Tibial nerve (tissue), 4 donors: Measurements from ENCODE around the gene CDSN. TPM values are rescaled to one million over a fixed set of nuclear protein-coding genes. Genes with fewer than 3 reads are reported as not detected.

Experiments
- DNase-seq, 2 donors: peaks; one replicate each; pipeline ENCODE4 v3.0.0-alpha.2; 2019; ENCODE audit warnings: low spot score in 2 of 2
- H3K27ac ChIP-seq, 4 donors: fragments of 200-600 bp; sonication (generic) in 3 of 4; one replicate each; pipeline ENCODE4 v1.5.1; 2017 to 2019; ENCODE audit warnings: mild to moderate bottlenecking in 1 of 4
- H3K27me3 ChIP-seq, 2 donors: fragments of 200-600 bp; sonication (generic) in 1 of 2; one replicate each; pipeline versions ENCODE4 v1.5.1 to v1.6.0; 2017 to 2019
- H3K36me3 ChIP-seq, 3 donors: fragments of 200-600 bp; sonication (generic); one replicate each; pipeline ENCODE4 v1.5.1; 2018 to 2019
- H3K4me1 ChIP-seq, 4 donors: fragments of 200-600 bp; sonication (generic) in 3 of 4; one replicate each; pipeline ENCODE4 v1.5.1; 2017 to 2019
- H3K4me3 ChIP-seq, 4 donors: fragments of 200-600 bp; sonication (generic) in 3 of 4; one replicate each; pipeline ENCODE4 v1.5.1; 2017 to 2019; ENCODE audit warnings: mild to moderate bottlenecking in 1 of 4, moderate library complexity in 1 of 4
- H3K9me3 ChIP-seq, 4 donors: fragments of 200-600 bp; sonication (generic) in 3 of 4; one replicate each; pipeline ENCODE4 v1.5.1; 2017 to 2019
- EP300 ChIP-seq, 2 donors: sonication (generic); formaldehyde crosslinking; IDR thresholded peaks; one replicate each; pipeline ENCODE4 v1.6.1; 2017; ENCODE audit warnings: antibody characterized with exemption in 2 of 2, mild to moderate bottlenecking in 1 of 2
- POLR2A ChIP-seq, 2 donors: fragments of 450-650 bp; IDR thresholded peaks; one replicate each; pipeline ENCODE4 v1.6.1; 2017; ENCODE audit warnings: antibody characterized with exemption in 2 of 2, mild to moderate bottlenecking in 2 of 2, moderate library complexity in 2 of 2
- WGBS, 2 donors: methylation state at CpG; one replicate each; pipeline ENCODE4 v1.1.5; 2018; 5-methylcytosine and 5-hydroxymethylcytosine counted together
- total RNA-seq, 4 donors: library from RNA; depleted of rRNA; stranded (reverse); fragments of >200 nt; gene quantifications; one replicate each; pipeline ENCODE4 v1.1.0, GENCODE V29; 2016
- TF ChIP-seq, protein P1 (sequence below), 5 experiments: fragments of 200-600 bp in 3 of 5; fragments of 450-650 bp in 2 of 5; sonication (generic) in 3 of 5; IDR thresholded peaks; one replicate each; pipeline ENCODE4 v1.5.1; 2016 to 2019; ENCODE audit warnings: antibody characterized with exemption in 5 of 5, mild to moderate bottlenecking in 3 of 5, moderate library complexity in 2 of 5

CDSN gene
- total RNA-seq, 4 donors from 2014 or later, result not detected

DNA sequence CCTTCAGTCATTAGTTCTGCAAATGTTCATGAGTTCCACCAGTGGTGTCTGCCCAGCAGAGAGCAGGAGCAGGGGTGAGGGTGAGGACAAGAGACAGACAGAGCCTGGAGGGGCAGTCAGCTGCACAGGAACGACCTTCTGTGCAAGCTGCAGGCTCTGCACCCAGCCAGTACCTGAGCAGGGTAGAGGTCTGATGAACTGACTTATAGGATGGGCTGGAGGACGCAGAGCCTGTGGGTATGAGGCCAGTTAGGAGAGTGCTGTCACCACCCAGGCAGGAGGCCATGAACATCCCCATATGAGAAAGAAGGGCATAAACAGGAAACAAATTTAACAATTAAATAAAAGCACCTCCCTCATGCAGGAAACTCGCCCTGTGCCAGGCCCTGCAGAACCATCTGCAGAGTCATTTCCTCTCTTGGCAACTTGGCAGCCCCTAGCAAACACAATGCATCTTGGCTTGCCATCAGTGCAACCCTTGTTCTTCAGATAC, 25.8 kb downstream of the CDSN start:
- no peaks in the 10 kb centered on the region for H3K36me3 ChIP-seq
- peak overlapping the region in 1 of 4 donors; percentile 59 for H3K27ac ChIP-seq
- DNase-seq, result no peak
- 61 to 65% methylated on average over 3 of the region's 3 CpGs for WGBS, 2 donors
- peaks cover 0 to 20% (median 3%) of the 10 kb centered on the region in 4 donors for H3K4me1 ChIP-seq
- no peaks in the 10 kb centered on the region for H3K27me3 ChIP-seq
- H3K4me3 ChIP-seq, result no peak overlapping the region
- TF ChIP-seq, protein P1, sequence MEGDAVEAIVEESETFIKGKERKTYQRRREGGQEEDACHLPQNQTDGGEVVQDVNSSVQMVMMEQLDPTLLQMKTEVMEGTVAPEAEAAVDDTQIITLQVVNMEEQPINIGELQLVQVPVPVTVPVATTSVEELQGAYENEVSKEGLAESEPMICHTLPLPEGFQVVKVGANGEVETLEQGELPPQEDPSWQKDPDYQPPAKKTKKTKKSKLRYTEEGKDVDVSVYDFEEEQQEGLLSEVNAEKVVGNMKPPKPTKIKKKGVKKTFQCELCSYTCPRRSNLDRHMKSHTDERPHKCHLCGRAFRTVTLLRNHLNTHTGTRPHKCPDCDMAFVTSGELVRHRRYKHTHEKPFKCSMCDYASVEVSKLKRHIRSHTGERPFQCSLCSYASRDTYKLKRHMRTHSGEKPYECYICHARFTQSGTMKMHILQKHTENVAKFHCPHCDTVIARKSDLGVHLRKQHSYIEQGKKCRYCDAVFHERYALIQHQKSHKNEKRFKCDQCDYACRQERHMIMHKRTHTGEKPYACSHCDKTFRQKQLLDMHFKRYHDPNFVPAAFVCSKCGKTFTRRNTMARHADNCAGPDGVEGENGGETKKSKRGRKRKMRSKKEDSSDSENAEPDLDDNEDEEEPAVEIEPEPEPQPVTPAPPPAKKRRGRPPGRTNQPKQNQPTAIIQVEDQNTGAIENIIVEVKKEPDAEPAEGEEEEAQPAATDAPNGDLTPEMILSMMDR (IDR thresholded peaks at IDR 0.05), result no peak
- no peak for TF ChIP-seq EP300 (IDR thresholded peaks at IDR 0.05)
- TF ChIP-seq POLR2A (IDR thresholded peaks at IDR 0.05), result no peak
- H3K9me3 ChIP-seq, result no peaks in the 10 kb centered on the region

DNA sequence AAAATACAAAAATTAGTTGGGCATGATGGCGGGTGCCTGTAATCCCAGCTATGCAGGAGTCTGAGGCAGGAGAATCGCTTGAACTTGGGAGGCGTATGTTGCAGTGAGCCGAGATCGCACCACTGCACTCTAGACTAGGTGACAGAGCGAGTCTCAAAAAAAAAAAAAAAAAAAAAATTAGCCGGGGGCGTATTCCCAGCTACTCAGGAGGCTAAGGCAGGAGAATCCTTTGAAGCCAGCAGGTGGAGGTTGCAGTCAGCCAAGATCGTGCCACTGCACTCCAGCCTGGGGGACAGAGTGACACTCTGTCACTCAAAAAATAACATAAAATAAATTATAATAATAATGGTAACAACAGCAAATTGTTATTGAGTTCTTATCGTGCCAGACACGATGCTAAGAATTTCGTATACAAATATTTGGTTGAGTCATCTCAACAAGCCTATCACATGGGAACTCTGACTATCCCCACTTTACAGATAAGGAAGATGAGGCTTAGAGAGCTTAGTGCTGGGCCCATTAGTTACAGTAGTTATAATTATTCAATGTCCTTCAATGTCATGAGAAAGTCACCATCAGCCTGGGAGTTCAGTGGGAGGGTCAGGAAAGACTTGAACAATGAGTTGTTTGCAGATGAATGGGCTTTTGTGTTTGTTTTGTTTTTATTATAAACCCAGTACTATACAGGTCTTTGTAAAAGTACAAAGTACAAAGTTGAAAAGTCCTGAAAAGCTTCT, 27.3 kb downstream of the CDSN start:
- peaks cover 0 to 20% (median 3%) of the 10 kb centered on the region in 4 donors for H3K4me1 ChIP-seq
- H3K27ac ChIP-seq, result peak overlapping the region in 1 of 4 donors; percentile 5
- DNase-seq, result no peak
- H3K36me3 ChIP-seq, result no peaks in the 10 kb centered on the region
- no peak overlapping the region for H3K4me3 ChIP-seq
- H3K27me3 ChIP-seq, result no peaks in the 10 kb centered on the region
- TF ChIP-seq, protein P1 (IDR thresholded peaks at IDR 0.05), result no peak
- no peak for TF ChIP-seq EP300 (IDR thresholded peaks at IDR 0.05)
- no peak for TF ChIP-seq POLR2A (IDR thresholded peaks at IDR 0.05)
- no peaks in the 10 kb centered on the region for H3K9me3 ChIP-seq
- WGBS, 2 donors, result 79% methylated on average over 12 of the region's 12 CpGs

DNA sequence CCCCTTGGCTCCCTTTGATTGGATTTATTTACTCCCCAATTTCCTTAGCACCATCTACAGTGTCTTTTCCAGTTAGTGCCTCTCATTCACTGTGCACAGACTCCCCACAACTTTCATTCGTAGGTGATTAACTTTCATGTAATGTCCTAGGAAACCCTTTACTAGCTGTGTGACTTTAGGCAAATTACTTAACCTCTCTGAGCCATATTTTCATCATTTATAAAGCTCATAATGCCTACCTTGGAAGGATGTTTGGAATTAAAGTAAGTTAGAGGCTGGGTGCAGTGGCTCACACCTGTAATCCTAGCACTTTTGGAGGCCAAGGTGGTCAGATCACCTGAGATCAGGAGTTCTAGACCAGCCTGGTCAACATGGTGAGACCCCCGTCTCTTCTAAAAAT, 28.0 kb downstream of the CDSN start:
- no peaks in the 10 kb centered on the region for H3K36me3 ChIP-seq
- 83 to 89% methylated on average over 2 of the region's 2 CpGs for WGBS, 2 donors
- H3K4me3 ChIP-seq, result no peak overlapping the region
- TF ChIP-seq POLR2A (IDR thresholded peaks at IDR 0.05) (no peak), EP300 (IDR thresholded peaks at IDR 0.05) (no peak)
- TF ChIP-seq, protein P1 (IDR thresholded peaks at IDR 0.05), result no peak
- H3K4me1 ChIP-seq, result peaks cover 0 to 25% (median 3%) of the 10 kb centered on the region in 4 donors
- H3K9me3 ChIP-seq, result no peaks in the 10 kb centered on the region
- no peak for DNase-seq
- no peak overlapping the region for H3K27ac ChIP-seq
- H3K27me3 ChIP-seq, result no peaks in the 10 kb centered on the region

DNA sequence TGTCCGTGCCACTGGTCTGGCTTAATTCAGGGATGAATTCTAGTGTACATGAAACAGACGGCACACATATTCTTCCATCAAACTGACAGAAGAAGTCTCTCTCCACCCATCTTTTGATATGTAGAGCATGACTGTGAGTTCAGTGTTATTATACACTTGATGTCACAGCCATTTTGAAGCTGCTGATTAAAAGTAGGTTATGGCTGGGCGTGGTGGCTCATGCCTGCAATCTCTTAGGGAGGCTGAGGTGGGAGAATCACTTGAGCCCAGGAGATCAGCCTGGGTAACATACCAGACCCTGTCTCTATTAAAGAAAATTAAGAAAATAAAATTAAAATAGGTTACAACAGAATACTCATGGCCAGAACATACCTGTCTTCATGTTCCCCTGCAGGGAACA, 28.6 kb downstream of the CDSN start:
- H3K27ac ChIP-seq, result no peak overlapping the region
- H3K27me3 ChIP-seq, result no peaks in the 10 kb centered on the region
- no peaks in the 10 kb centered on the region for H3K9me3 ChIP-seq
- no peak for TF ChIP-seq POLR2A (IDR thresholded peaks at IDR 0.05)
- TF ChIP-seq, protein P1 (IDR thresholded peaks at IDR 0.05), result no peak
- TF ChIP-seq EP300 (IDR thresholded peaks at IDR 0.05), result no peak
- WGBS, 2 donors, result 46 to 48% methylated on average over 3 of the region's 3 CpGs
- no peak overlapping the region for H3K4me3 ChIP-seq
- H3K4me1 ChIP-seq, result peaks cover 0 to 31% (median 3%) of the 10 kb centered on the region in 4 donors
- no peaks in the 10 kb centered on the region for H3K36me3 ChIP-seq
- no peak for DNase-seq

DNA sequence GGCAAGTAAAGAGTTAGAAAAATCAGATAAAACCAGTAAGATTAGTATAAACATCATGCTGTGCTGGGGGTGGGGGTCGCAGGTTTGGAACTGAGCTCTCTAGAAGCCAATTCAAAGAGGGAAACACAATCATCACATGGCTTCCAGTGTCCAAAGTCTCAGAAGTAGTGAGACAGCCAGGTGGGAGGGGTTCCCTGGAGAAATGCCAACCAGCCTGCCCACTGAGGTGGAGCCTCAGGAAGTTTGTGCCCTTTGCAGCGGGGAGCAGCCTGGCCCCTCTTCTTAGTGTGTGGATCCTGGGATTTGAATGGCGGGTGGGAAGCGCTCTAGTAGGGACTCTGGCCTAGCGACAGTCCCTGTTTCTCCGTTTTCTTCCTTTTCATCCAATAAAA, 29.3 kb downstream of the CDSN start:
- Histone ChIP-seq H3K27me3 (no peaks in the 10 kb centered on the region), H3K4me3 (no peak overlapping the region), H3K36me3 (no peaks in the 10 kb centered on the region), H3K9me3 (no peaks in the 10 kb centered on the region), H3K27ac (no peak overlapping the region), H3K4me1 (peaks cover 0 to 33% (median 3%) of the 10 kb centered on the region in 4 donors)
- DNase-seq, result no peak
- no peak for TF ChIP-seq EP300 (IDR thresholded peaks at IDR 0.05)
- TF ChIP-seq, protein P1 (IDR thresholded peaks at IDR 0.05), result no peak
- no peak for TF ChIP-seq POLR2A (IDR thresholded peaks at IDR 0.05)
- WGBS, 2 donors, result 86 to 93% methylated on average over 6 of the region's 6 CpGs
